Subcutaneous abdominal adipose tissue (tissue), 5 donors: ENCODE measurements around the gene HRNR.
A peak's percentile ranks its signal among the peaks of the same experiment; 100 is the strongest.
"Not testable (repeated sequence)": the region's sequence is repeated elsewhere in the genome, so short reads cannot be mapped to it uniquely, and the experiment has no call there.

ENCODE experiments used
- H3K27ac ChIP-seq: one replicate; pipeline ENCODE4 v1.7.0; 2013; ENCODE audit warnings: low read depth, mild to moderate bottlenecking, inconsistent platforms, low read length, moderate library complexity
- H3K27me3 ChIP-seq, 5 donors: one replicate each; pipeline ENCODE4 v1.7.0; 2013; ENCODE audit warnings: low read length in 5 of 5, inconsistent platforms in 1 of 5; ENCODE audit not compliant: control insufficient read depth in 5 of 5, insufficient read depth in 4 of 5
- H3K36me3 ChIP-seq, 5 donors: one replicate each; pipeline ENCODE4 v1.7.0; 2013; ENCODE audit warnings: low read length in 5 of 5; ENCODE audit not compliant: control insufficient read depth in 5 of 5, insufficient read depth in 5 of 5
- H3K4me1 ChIP-seq, 5 donors: one replicate each; pipeline ENCODE4 v1.7.0; 2013; ENCODE audit warnings: low read length in 5 of 5, mild to moderate bottlenecking in 3 of 5, moderate library complexity in 1 of 5; ENCODE audit not compliant: control insufficient read depth in 5 of 5, insufficient read depth in 5 of 5
- H3K4me3 ChIP-seq, 5 donors: one replicate each; pipeline ENCODE4 v1.7.0; 2013; ENCODE audit warnings: low read length in 5 of 5, low read depth in 1 of 5
- H3K9ac ChIP-seq, 5 donors: one replicate each; pipeline ENCODE4 v1.7.0; 2013; ENCODE audit warnings: low read length in 5 of 5, mild to moderate bottlenecking in 4 of 5, moderate library complexity in 3 of 5
- H3K9me3 ChIP-seq, 5 donors: one replicate each; pipeline ENCODE4 v1.7.0; 2013; ENCODE audit warnings: low read length in 5 of 5; ENCODE audit not compliant: control insufficient read depth in 5 of 5
- donor health status: healthy.
- donor health status: healthy.
- donor health status: healthy.
- donor health status: healthy.
- donor health status: healthy.

The HRNR gene

GRCh38 chr1:152220166-152221163 lies 3.5 kb downstream of the HRNR start:
- H3K4me3 ChIP-seq = no peak overlapping the region
- H3K4me1 ChIP-seq = no peaks in the 10 kb centered on the region
- H3K27me3 ChIP-seq = no peaks in the 10 kb centered on the region
- peaks cover 0 to 3% (median 0%) of the 10 kb centered on the region in 5 donors for H3K36me3 ChIP-seq
- peaks cover 0 to 13% (median 4%) of the 10 kb centered on the region in 5 donors for H3K9me3 ChIP-seq
- H3K27ac ChIP-seq = no peak overlapping the region
- no peak overlapping the region for H3K9ac ChIP-seq

- not testable (repeated sequence) for H3K36me3 ChIP-seq, H3K27ac ChIP-seq, H3K9ac ChIP-seq, H3K27me3 ChIP-seq, H3K4me1 ChIP-seq, H3K4me3 ChIP-seq
- H3K9me3 ChIP-seq = peaks cover 0 to 15% (median 5%) of the 10 kb centered on the region in 5 donors
Observed at GRCh38 chr1:152219438-152219837, 4.6 kb downstream of the HRNR start.

- Histone ChIP-seq H3K36me3 (peaks cover 0 to 3% (median 0%) of the 10 kb centered on the region in 5 donors), H3K4me3 (no peak overlapping the region), H3K4me1 (no peaks in the 10 kb centered on the region), H3K27me3 (no peaks in the 10 kb centered on the region), H3K27ac (no peak overlapping the region), H3K9me3 (peaks cover 0 to 15% (median 5%) of the 10 kb centered on the region in 5 donors), H3K9ac (no peak overlapping the region)
Observed at GRCh38 chr1:152218762-152219436, 5.1 kb downstream of the HRNR start.

DNA sequence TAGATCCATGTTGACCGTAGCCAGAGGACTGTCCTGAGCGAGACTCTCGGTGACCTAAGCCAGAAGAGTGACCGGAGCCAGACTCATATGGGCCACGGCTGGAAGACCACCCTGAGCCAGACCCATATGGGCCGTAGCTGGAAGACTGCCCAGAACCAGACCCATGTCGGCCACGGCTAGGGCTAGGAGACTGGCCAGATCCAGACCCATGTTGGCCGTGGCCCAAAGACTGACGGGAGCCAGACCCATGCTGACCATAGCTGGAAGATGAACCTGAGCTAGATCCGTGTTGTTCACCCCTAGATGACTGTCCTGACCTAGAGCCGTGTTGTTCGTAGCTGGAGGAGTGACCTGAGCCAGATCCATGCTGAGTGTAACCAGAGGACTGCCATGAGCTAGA lies 8.4 kb downstream of the HRNR start:
- H3K9me3 ChIP-seq = peaks cover 0 to 16% (median 7%) of the 10 kb centered on the region in 5 donors
- peak overlapping the region in 1 of 5 donors; percentile 11 for H3K4me3 ChIP-seq
- not testable (repeated sequence) for H3K36me3 ChIP-seq, H3K9ac ChIP-seq, H3K27ac ChIP-seq, H3K27me3 ChIP-seq, H3K4me1 ChIP-seq

- H3K9me3 ChIP-seq = peaks cover 0 to 16% (median 5%) of the 10 kb centered on the region in 5 donors
- H3K4me3 ChIP-seq, H3K36me3 ChIP-seq, H3K4me1 ChIP-seq, H3K27ac ChIP-seq, H3K27me3 ChIP-seq, H3K9ac ChIP-seq: not testable (repeated sequence)
Observed at GRCh38 chr1:152214911-152215310, 9.1 kb downstream of the HRNR start.

- no peak overlapping the region for H3K27ac ChIP-seq
- H3K4me1 ChIP-seq = no peaks in the 10 kb centered on the region
- no peak overlapping the region for H3K4me3 ChIP-seq
- no peaks in the 10 kb centered on the region for H3K9me3 ChIP-seq
- H3K27me3 ChIP-seq = no peaks in the 10 kb centered on the region
- peaks cover 0 to 3% (median 0%) of the 10 kb centered on the region in 5 donors for H3K36me3 ChIP-seq
- no peak overlapping the region for H3K9ac ChIP-seq
Observed at GRCh38 chr1:152198982-152199381, 25.0 kb downstream of the HRNR start.

DNA sequence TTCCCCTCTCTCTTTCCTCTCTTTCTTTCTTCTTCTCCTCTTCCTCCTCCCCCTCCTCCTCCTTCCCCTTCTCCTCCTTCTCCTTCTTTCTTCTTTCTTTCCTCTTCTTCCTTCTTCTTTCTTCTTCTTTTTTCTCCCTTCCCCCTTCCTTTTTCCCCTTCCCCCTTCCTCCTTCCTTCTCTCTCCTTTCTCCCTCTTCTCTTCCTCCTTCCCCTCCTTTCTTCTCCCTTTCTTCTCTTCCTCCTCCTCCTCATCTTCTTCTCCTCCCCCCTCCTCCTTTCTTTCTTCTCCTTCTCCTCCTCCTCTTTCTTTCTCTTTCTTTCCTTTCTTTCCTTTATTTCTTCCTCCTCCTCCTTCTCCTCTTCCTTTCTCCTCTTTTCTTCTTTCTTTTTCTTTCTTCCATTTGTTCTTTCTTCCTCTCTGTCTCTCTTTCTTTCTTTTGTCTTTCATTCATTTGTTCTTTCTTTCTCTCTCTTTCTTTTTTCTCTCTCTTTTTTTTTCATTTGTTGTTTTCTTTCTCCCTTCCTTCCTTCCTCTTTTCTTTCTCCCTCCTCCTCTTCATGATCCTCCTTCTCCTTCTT lies 26.5 kb downstream of the HRNR start:
- no peaks in the 10 kb centered on the region for H3K36me3 ChIP-seq
- H3K27me3 ChIP-seq = no peaks in the 10 kb centered on the region
- H3K9me3 ChIP-seq = no peaks in the 10 kb centered on the region
- no peak overlapping the region for H3K4me3 ChIP-seq
- no peak overlapping the region for H3K9ac ChIP-seq
- H3K4me1 ChIP-seq = no peaks in the 10 kb centered on the region
- no peak overlapping the region for H3K27ac ChIP-seq

DNA sequence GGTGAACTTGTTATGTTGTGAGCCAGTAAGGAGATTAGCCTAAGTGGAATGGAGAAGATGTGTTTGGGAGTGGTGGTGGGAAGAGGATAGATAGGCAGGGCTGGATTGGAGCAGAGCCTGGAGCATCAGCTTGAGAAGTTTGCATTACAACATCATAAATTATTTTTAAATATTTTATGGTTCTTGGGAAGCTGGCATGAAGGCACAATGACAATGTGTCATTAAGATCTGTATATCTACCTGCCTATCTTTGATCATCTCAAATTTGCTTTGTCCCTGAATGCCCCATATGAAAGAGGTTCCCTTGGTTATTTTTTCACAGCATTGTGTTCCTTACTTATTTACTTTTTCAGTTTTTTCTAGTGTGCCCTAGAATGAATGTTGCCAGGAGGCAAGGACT lies 32.3 kb downstream of the HRNR start:
- Histone ChIP-seq H3K27ac (no peak overlapping the region), H3K4me3 (no peak overlapping the region), H3K36me3 (no peaks in the 10 kb centered on the region), H3K4me1 (peaks cover 0 to 15% (median 13%) of the 10 kb centered on the region in 5 donors), H3K9ac (no peak overlapping the region), H3K27me3 (no peaks in the 10 kb centered on the region), H3K9me3 (no peaks in the 10 kb centered on the region)

DNA sequence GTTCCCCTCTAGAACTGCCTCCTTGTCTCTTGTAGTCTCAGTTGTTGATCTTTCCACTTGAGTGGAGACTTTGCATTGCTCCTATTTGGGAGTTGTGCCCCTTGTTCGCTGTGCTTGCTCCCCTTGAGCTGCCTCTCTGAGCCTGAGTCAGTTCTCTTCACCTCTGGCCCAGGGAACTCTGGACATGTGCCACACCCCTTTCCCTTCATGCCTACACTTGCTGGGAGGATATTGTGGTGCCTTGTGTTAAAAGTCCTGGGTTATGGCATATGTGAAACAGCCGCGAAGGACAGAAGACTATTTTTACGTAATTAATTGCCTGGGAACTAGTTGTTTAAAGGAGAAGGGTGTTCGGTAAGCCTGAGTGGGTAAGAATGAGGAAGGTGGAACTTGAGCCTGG lies 32.7 kb downstream of the HRNR start:
- H3K27me3 ChIP-seq = no peaks in the 10 kb centered on the region
- no peak overlapping the region for H3K9ac ChIP-seq
- H3K9me3 ChIP-seq = no peaks in the 10 kb centered on the region
- H3K36me3 ChIP-seq = no peaks in the 10 kb centered on the region
- H3K4me1 ChIP-seq = peaks cover 0 to 15% (median 13%) of the 10 kb centered on the region in 5 donors
- H3K27ac ChIP-seq = no peak overlapping the region
- H3K4me3 ChIP-seq = no peak overlapping the region

GRCh38 chr1:152190589-152190988 lies 33.4 kb downstream of the HRNR start:
- no peak overlapping the region for H3K4me3 ChIP-seq
- H3K27ac ChIP-seq = no peak overlapping the region
- no peak overlapping the region for H3K9ac ChIP-seq
- no peaks in the 10 kb centered on the region for H3K9me3 ChIP-seq
- H3K36me3 ChIP-seq = no peaks in the 10 kb centered on the region
- peaks cover 0 to 15% (median 13%) of the 10 kb centered on the region in 5 donors for H3K4me1 ChIP-seq
- no peaks in the 10 kb centered on the region for H3K27me3 ChIP-seq
